GM23248 (cell line): ENCODE measurements around the gene AK2.

Experiments
- EZH2 ChIP-seq: fragments of 200-600 bp; sonication (generic); IDR thresholded peaks from 2 replicates; pipeline ENCODE4 v1.6.1; 2018; ENCODE audit warnings: antibody characterized with exemption, mild to moderate bottlenecking; ENCODE audit not compliant: insufficient read depth, poor library complexity, severe bottlenecking
- EZH2phosphoT487 ChIP-seq: fragments of 200-600 bp; sonication (generic); IDR thresholded peaks from 2 replicates; pipeline ENCODE4 v1.6.1; 2018; ENCODE audit warnings: antibody characterized with exemption, moderate library complexity, mild to moderate bottlenecking, low read depth; ENCODE audit not compliant: insufficient read depth

- no peak for TF ChIP-seq EZH2
- no peak for TF ChIP-seq EZH2phosphoT487
Observed at GRCh38 chr1:33030575-33030974, 6.1 kb downstream of the AK2 start.
